GM19438 (cell line): ENCODE data around the gene WDFY4.

Experiments used
- ATAC-seq: cut with Tn5 transposase; IDR thresholded peaks from one replicate; pipeline ENCODE4 v1.9.1; 2021; ENCODE audit warnings: low read depth; ENCODE audit not compliant: unreplicated experiment

Gene WDFY4

GRCh38 chr10:48805848-48806247 lies 121.2 kb downstream of the WDFY4 start:
- ATAC-seq: no peak

- ATAC-seq: no peak
Measured at GRCh38 chr10:48806342-48806741, 121.7 kb downstream of the WDFY4 start.

GRCh38 chr10:48807791-48808470 lies 123.3 kb downstream of the WDFY4 start:
- no peak for ATAC-seq

- ATAC-seq: no peak
Measured at GRCh38 chr10:48809261-48809660, 124.6 kb downstream of the WDFY4 start.

GRCh38 chr10:48811461-48811860 lies 126.8 kb downstream of the WDFY4 start:
- ATAC-seq: no peak

GRCh38 chr10:48811917-48812316 lies 127.2 kb downstream of the WDFY4 start:
- no peak for ATAC-seq

GRCh38 chr10:48813291-48813690 lies 128.6 kb downstream of the WDFY4 start:
- ATAC-seq: no peak

- no peak for ATAC-seq
Measured at GRCh38 chr10:48813825-48814224, 129.2 kb downstream of the WDFY4 start.

GRCh38 chr10:48814933-48815332 lies 130.3 kb downstream of the WDFY4 start:
- ATAC-seq: no peak

GRCh38 chr10:48817141-48817540 lies 132.5 kb downstream of the WDFY4 start:
- no peak for ATAC-seq

GRCh38 chr10:48818081-48818480 lies 133.4 kb downstream of the WDFY4 start:
- no peak for ATAC-seq

- no peak for ATAC-seq
Measured at GRCh38 chr10:48818861-48819520, 134.3 kb downstream of the WDFY4 start.

- no peak for ATAC-seq
Measured at GRCh38 chr10:48819783-48820182, 135.1 kb downstream of the WDFY4 start.

GRCh38 chr10:48820231-48820630 lies 135.6 kb downstream of the WDFY4 start:
- ATAC-seq: no peak

GRCh38 chr10:48820699-48821098 lies 136.0 kb downstream of the WDFY4 start:
- ATAC-seq: no peak

GRCh38 chr10:48821111-48821510 lies 136.4 kb downstream of the WDFY4 start:
- no peak for ATAC-seq

GRCh38 chr10:48821692-48822091 lies 137.0 kb downstream of the WDFY4 start:
- no peak for ATAC-seq

- no peak for ATAC-seq
Measured at GRCh38 chr10:48833674-48834073, 149.0 kb downstream of the WDFY4 start.

GRCh38 chr10:48834189-48834965 lies 149.7 kb downstream of the WDFY4 start:
- ATAC-seq: no peak

- no peak for ATAC-seq
Measured at GRCh38 chr10:48835781-48836180, 151.1 kb downstream of the WDFY4 start.

GRCh38 chr10:48836605-48837004 lies 151.9 kb downstream of the WDFY4 start:
- ATAC-seq: no peak

GRCh38 chr10:48838834-48839233 lies 154.2 kb downstream of the WDFY4 start:
- ATAC-seq: no peak
